ENCODE measurements around the gene TMEM191B.
"Not testable (repeated sequence)": the region's sequence is repeated elsewhere in the genome, so short reads cannot be mapped to it uniquely, and the experiment has no call there.

Gene TMEM191B

DNA sequence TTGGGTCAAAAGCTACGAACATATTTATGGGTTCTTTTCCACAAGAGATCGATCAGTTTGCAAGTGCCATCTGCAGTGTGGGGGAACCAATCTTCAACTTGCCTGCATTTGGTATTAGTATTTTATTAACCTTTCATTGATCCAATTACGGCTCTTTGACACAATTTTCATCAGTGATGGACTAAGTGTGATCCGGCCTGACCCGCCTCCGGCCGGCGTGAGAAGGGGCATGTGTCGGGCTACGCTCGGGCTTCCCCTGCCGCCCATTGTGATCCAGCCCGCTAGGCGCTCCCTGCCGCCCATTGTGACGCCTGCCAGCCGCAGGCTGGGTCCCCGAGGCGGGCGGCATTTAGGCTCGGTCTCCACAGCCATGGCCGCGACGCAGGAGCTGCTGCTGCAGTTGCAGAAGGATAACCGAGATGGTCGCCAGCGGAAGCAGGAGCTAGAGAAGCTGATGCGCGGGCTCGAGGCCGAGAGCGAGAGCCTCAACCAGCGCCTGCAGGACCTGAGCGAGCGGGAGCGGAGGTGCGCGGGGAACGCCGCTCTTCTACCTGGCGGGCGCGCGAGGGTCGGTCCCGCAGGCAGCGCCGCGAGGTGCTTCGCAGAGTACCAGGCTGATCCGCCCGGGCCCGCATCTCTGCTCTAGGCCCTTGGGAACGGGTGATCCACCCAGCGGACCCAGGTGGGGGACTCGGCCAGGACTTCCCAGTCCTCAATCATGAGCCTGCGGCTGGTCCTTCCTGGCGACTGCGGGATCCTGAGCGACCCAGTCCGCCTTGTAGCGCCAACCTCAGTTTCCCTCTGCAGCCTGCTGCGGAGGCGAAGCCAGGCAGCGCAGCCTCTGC lies at the start of gene TMEM191B:
Gene TMEM191B (plus strand): TSS at position 51 of the 845 bp plus-strand sequence. CDS start 179 bp downstream, at position 230.
- DNase-seq: not testable (repeated sequence)

DNA sequence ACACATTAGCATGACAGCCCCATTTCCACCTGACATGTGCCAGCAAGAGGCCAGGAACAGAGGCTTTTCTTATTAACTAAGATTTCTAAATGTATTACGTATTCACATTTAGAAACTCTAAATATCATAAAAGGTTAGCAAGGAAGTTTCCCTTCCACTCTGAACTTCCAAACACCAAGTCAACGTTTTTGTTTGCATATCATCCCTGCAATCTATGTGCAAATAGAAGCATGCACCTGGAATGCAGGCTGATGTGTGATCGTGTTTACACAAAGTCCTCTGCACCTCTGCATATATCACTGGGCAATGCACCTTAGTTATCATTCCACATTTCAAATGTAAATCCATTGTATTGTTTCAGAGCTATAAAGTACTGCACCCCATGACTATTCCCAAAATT lies 31.4 kb upstream of the TMEM191B start:
- DNase-seq: not testable (repeated sequence)

DNA sequence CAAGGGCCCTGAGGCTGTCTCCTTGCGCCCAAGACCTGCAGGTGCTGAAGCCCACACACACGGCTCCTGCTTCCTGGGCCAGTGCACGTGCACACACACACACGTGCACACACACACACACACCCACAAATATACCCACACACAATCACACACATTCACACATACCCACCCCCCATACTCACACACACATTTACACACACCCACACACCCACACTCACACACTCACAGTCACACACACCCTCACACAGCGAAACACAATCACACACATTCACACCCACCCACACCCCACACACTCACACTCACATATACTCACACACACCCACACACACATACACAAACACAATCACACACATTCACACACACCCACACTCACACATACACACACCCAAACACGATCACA lies 16.3 kb upstream of the TMEM191B start:
- not testable (repeated sequence) for DNase-seq

DNA sequence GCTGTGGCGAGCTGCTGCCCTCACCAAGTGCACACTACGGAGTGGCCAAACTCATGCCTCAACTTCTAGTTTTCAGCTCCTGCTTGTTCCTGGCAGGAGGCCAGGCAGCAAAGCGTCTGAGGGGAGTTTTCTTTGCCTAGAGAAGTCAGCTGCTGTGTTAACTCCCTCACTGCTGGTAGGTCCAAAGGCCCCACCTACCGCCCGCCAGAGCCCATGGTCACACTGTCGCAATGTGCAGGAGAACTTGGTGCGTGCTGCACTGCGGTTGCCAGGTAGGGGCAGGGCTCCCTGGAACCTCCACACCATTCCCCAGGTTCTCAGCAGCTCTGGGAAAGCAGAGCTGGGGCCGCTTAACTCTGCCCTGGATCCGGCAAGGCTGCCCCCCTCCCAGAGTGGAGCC lies 15.2 kb upstream of the TMEM191B start:
- DNase-seq: not testable (repeated sequence)

DNA sequence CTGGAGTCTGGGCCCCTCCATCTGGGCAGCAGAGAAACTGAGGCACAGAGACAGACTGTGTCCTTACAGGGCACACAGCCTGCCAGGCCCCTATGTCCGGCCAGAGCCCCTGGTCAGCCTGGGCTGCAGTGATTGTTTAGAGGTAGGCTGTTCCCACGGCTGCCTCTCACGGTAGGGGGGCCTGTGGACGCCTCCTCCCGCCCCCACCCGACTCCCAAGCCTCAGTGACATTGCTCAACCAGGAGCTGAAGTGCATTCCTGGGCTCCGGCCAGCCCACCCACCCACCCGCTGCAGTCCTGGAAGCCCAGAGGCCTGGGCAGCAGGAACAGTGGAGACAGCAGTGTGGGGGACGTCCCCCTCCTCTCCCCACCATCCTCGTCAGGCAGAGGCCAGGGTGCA lies 14.1 kb upstream of the TMEM191B start:
- DNase-seq: not testable (repeated sequence)

DNA sequence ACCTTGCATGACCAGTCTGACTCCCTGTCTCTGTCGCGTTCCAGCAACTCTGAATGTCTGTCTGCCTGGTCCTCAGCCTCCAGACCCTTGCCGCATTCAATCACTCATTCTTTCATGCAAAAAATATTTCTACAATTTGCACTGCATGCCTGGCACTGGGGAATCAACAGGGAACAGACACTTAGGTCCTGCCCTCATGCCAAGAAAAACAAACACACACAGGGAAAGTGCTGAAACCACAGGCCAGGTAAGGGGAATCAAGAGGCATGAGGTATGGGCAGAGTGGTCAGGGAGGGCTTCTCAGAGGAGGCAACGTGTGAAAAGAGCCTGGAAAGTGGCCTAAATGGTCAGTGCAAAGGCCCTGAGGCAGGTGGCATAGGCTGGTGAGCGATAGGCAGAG lies 9.5 kb upstream of the TMEM191B start, which contains the start of gene GGTLC3:
Gene GGTLC3 (minus strand): TSS at position 101 of the 400 bp plus-strand sequence. CDS start 264 bp downstream, outside the sequence.
- not testable (repeated sequence) for DNase-seq

DNA sequence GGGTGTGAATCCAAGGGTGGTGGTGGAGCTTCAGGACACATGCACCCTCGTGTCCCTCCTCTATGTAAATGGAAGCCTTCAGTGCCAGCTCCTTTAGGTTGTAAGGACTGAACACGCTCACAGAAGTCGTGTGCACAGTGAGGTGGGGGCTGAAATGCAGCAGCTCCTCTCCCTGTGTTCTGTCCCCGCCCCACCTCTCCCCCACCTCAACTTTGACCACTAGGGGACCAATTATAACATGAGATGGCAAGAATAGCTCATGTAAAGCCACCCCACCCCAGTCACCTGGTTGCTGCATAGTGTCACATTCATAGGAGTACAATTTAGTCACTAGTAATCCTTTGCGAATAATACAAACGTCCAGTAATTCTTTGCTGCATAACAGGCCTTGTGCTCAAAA lies 4.8 kb upstream of the TMEM191B start:
- not testable (repeated sequence) for DNase-seq

DNA sequence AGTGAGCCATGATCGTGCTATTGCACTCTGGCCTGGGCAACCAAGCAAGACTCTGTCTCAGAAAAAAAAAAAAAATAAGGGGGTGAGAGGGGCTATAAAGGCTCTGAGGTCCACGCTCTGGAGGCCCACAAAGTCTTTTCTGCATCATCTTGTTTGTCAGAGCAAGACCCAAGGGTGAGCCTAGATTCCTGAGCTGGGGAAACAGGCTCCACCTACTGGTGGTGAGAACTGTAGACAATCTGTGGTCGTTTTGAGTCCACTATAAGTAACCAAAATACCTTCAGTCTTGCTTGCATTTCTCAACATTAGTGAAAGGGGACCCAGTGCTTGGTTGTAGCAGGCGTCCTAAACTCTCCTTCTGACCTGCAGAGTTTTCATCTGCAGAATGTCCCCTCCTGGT lies 4.3 kb upstream of the TMEM191B start:
- not testable (repeated sequence) for DNase-seq

DNA sequence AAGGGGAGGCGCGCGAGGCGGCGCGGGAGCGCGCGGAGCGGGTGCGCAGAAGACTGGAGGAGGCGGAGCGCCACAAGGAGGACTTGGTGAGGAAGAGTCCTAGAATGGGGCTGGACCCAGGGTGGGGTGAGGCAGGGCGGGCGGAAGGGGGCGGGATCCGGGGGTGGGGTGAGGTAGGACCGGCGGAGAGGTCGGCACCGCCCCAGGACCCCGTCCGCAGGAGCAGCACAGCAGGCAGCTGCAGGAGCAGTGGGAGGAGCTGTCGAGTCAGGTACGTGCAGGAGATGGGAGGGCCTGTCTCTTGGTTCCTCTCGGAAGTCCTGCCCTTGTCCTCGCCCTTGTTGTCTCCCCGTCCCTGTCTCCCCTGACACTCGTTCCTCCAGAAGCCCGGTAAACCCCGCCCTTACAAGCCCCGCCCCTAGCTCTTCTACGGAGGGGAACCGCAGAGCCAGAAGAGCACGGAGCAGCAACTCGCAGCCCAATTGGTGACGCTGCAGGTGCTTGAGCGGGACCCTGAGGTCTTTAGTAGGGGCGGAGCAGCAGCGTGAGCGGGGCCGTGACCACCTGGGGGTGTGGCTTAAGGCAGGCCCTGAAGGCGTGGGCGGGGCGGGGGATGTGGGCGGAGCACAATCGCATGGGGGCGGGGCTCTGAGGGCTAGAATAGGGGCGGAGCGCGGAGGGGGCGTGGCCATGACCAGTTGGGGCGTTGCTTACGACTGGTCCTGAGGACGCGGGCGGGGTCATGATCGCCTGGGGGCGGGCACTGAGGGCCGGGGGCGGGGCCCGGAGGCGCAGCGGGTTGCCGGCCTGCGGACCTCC lies 1.2 kb downstream of the TMEM191B start:
- not testable (repeated sequence) for DNase-seq

DNA sequence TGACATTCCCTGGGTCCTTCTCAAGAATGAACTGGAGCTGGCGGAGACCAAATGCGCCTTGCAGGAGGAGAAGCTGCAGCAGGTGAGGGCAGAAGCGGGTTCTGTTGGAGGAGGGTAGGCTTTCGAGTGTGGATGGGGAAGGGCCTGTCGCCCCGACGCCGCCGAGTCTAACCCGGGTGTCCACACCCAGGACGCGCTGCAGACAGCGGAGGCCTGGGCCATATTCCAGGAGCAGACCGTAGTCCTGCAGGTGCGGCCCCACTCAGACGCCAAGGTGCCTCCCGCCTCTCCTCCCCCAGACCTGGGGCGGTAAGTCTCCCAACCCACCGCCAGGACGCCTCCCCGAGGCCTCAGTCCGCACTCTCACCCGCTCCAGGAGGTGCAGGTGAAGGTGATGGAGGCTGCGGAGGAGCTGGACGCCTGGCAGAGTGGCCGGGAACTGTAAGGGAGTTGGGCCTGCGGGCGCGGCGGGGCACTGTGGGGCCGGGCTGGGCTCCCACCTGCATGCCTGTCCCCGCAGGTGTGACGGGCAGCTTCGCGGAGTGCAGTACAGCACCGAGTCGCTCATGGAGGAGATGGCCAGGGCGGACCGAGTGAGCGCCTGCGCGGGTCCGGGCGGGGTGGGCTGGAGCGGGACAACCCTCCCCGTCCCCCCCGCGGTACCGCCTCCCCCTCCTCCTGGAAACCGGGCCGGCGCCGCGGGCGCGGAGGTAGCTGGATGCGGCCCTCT lies 2.0 kb downstream of the TMEM191B start:
- DNase-seq: not testable (repeated sequence)

DNA sequence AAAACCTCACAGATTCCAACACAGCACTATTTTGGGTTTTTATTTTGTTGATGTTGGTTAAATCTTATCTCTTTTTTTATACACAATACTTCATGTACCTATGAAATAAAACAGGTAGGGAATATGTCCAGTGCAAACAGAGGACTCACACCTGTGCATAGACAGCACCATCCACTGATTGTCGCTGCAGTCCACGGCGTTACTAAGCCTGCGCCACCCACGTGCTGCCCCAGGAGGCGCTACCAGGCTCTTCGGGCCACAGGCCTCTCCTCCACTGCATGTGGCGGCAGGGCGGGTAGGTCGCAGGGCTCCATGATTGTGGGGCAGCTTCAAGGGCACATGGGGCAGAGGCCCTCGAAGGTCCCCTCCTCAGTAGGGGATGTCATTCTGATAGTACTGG lies 6.0 kb downstream of the TMEM191B start:
- not testable (repeated sequence) for DNase-seq

DNA sequence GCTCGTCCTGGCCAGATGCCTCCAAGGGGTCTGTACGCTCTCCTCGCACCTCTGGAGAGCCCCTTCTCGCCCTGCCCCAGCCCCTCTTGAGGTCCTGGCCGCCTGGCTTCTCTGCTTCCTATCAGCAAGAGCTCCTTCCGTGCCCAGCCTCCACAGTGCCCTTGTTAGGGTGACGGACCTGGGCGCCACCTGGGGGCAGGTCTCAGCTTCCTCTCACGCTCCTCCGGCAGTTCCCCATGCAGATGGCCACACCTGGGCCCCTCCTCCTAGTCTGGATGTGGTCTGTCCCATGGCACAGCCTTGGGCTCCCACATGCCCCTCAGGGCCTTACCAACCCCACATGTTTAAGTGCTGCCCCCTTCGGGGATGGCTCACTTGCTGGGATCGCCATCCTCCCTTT lies 6.7 kb downstream of the TMEM191B start:
- DNase-seq: not testable (repeated sequence)

DNA sequence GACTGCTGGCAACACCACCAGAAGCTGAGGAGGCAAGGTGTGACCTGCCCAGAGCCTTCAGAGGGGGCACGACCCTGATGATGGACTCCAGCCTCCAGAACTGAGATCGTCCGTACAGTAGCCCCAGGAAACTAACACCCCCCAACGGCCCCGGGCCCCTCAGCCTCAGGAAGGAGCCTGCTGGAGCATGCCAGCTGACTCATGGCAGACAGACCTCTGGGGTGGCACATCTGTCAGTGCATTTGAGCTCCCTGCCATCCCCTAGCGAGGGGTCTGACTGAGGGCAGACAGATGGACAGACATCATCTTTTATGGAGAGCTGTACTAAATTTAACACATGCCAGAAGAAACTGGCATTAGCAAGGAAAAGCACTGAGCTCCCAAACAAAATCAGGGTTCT lies 12.4 kb downstream of the TMEM191B start:
- DNase-seq: not testable (repeated sequence)

DNA sequence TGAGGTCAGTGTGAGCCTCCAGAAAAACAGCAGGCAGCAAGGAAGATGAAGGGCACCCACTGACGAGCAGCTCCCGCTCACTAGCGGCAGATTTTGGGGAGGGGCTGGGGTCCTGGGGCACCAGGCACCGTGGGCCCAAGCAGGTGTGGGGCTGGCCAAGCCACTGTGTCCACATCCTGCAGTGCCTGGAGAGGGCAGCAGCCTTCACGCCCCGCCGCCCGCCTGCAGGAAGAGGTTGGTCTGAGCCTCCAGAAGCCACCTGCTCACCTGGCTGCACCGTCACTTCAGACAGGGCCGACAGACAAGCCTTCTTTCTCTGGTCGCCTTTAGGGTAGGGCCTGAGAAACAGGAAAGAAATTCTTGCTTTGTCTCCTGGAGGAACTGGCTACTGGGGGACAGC lies 15.8 kb downstream of the TMEM191B start:
- not testable (repeated sequence) for DNase-seq

DNA sequence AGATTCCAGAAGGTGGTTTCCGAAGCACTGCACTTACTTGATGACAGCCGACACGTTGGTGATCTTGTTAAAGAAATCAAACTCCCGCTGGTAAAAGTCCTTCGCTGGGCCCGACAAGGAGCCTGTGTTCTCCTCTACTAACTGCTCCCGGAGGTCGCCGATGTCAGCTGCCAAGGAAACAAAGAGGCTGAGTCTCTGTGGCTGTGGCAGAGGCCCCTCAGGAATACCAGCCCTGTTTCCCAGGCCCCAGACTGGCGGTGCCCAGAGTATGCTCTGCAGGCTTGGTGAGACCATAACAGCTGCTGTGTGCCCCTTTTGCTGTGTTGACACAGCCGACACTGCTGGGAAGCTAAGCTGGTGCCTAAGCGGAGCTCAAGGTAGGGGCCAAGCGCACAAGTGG lies 17.0 kb downstream of the TMEM191B start:
- not testable (repeated sequence) for DNase-seq

DNA sequence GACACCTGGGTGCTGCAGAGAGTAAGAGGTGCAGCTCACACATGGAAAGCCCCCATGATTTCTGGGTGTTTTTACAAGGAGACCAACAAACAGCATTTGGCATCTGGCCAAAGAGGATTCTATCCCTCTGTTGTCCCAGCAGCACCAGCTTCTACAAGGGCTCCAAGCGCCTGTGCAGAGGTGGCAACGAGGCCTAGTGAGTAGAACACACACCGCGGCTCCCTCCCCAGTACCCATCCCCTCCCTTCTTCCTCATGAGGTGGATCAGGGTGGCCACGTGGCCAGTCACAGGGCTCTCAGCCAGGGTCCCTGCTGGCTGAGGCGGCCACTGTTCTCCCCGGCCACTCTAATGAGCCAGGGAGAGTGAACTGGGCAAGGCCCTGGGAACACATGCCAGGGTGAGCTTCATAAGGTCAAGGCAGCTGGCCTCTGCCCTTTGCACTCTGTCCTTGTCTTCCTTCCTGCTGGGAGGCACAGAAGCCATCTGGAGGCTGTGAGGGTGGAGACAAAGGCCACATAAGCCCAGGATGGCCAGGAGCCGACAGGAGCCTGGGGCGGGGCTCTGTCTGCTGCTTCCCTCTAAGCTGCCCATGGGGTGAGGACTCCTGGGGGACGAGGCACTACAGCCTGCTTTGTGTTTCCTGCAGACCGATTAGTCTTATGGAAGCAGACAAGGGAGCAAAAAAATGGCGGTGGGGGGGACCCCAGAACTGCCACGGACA lies 22.0 kb downstream of the TMEM191B start:
- not testable (repeated sequence) for DNase-seq

DNA sequence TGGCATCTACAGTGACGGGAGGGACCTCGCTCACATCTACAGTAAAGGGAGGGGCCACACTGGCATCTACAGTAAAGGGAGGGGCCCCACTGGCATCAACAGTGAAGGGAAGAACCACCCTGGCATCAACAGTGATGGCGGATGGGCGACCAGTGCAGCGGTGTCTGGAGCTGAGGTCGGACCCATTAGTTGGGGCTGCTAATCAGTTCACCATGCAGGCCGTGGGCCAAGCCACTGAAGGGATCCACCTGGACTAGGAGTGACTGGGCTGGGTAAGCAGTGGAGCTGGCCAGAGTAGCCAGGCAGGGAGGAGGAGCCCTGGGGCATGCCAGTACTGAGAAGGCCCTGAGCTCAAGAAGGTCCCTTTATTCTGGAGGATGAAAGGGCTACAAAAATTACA lies 23.4 kb downstream of the TMEM191B start:
- DNase-seq: not testable (repeated sequence)

DNA sequence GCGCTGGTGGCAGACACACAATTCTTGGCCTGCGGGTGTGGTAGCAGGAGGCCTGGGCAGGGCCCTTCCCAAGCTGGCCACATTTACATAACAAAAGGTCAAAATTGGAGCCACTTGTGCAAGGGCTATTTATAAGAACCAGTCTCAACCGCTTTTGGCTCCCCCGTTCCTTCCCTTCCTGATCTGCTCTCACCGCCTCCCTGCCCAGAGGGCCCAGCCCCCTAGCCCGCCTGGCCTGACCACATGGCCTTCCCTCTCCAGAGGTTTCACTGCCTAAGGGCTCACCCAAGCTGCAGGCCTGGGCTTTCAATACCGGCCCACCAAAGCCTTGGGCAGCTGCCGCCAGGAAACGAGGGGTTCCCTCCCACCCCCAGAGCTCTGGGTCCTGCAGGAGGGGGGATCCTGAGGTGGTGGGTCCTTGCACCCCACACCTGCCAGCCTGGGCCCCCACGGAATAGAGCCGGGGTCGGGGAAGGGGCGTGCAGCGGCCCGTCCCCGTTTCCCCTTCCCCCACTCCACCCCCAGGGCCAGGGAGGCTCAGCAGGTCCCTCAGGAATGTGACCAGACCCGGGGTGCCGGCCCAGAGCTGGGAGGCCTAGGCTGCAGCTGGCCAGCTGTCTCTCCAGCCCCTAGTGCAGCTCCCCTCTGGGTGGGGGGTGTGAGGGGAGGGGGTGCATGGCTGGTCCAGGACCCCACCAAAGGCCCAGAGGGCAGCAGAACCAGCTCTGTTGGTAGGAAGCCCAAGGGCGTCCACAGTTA lies 25.4 kb downstream of the TMEM191B start:
- not testable (repeated sequence) for DNase-seq

DNA sequence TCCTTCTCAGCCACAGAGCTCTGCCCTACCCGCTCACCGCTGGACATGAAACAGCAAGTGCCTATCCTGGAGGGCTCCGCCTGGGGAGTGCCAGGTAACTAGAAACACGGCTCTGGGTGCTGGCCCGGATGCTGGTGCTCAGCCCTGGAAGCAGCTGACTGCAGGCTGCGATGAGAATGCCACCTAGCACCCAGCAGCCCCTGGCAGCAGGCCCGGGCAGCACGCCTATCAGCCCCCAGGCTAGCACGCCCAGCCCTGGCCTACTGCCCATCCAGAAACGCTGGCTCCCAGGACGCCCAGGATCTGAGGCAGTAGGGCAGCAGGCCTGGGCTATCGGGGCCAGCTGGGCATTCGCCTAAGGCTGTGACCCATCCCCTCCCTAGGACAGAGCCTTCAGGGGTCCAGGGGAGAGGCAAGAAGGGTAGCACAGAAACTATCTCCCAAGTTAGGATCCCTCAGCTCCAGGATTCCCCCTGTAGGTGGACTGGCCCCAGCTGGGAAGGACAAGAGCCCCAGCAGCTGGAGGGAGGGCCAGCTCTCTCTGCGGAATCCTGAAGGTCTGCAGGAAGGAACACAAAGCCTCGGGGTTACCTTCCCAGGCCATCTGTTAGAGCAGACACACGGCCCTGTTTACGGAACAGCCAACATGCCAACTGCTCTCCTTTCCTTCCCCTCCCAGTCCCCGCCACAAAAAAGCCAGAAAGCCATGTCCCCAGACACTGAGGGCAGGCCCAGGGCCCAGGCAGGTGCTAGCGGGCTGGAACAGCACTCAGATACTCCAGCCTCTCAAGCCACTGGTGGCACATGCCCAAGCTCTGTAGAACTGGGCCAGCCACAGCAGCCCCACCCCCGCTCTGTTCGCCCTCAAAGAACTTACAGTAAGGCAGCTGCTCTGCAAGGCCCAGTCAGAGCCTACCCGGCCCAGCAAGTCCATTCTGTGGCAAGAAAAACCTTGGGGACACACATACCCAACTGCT lies 27.0 kb downstream of the TMEM191B start:
- not testable (repeated sequence) for DNase-seq

DNA sequence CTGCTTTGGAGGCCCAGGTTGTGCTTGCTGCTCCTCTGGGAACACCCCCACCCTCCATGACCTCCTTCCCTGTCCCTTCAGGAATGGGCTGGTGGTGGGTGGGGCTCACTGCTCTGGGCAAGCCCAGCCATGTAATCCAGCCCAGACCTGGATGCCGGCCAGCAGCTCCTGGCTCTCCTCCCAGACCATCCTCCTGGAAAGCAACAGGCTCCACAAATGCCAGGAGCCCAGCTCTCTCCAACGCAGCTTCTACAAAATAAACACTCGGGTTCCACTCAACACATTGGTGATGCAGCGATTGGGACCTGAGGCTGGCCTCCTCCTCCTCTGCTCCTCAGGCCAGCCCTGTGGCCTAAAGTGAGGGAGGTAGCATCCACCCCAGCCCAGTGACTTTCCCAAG lies 30.9 kb downstream of the TMEM191B start:
- DNase-seq: not testable (repeated sequence)
